A549 (cell line): ENCODE measurements around the gene MAGI1. TPM values are rescaled to one million over a fixed set of nuclear protein-coding genes. Genes with fewer than 3 reads are reported as not detected.

Experiments
- polyA plus RNA-seq, 4 experiments: library from polyadenylated mRNA; depleted of rRNA in 3 of 4; stranded (reverse); fragments of >200 nt; fragmentation: RNase III in 1 of 4; extraction: RNeasy Plus Mini Kit Qiagen cat#74134 plus additional on column Dnase treatment in 1 of 4; gene quantifications; 2 replicates in 3 of 4; 3 replicates in 1 of 4; pipeline ENCODE4 v1.2.3, GENCODE V29; 2011 to 2017
- small RNA-seq, 6 experiments: library from RNA; depleted of rRNA; stranded (forward); fragments of <200 nt; gene quantifications; one replicate each; pipeline ENCODE3, GENCODE V24; 2012

MAGI1 gene
- polyA plus RNA-seq, 2 of the 4 experiments (the other 2 are of a cell fraction) = 4.7 to 6.6 TPM

Small RNA genes within 50 kb of the gene (small RNA-seq; reads per million reads assigned to genes)
- 0 reads per million in 6 experiments for gene RF00019

Other genes starting within 250 kb of the MAGI1 start
- gene SLC25A26, start 182.1 kb upstream of the MAGI1 start, polyA plus RNA-seq (2011; rRNA removed) = 30.2 and 30.5 TPM in 2 replicates
- 12.7 to 15.3 TPM (median 13.0 TPM) in 3 replicates for gene SLC25A26, start 182.1 kb upstream of the MAGI1 start, polyA plus RNA-seq (2017; fragmentation: RNase III; extraction: RNeasy Plus Mini Kit Qiagen cat#74134 plus additional on column Dnase treatment)